Right atrium auricular region (tissue), 2 donors: Measurements from ENCODE around the gene NF1. TPM values are rescaled to one million over a fixed set of nuclear protein-coding genes. Genes with fewer than 3 reads are reported as not detected.

Source experiments
- DNase-seq: peaks from one replicate; pipeline ENCODE4 v3.0.0-alpha.2; 2019; ENCODE audit warnings: low spot score
- H3K27ac ChIP-seq, 2 donors: fragments of 200-600 bp; sonication (generic); 1 replicate in 1 of 2; 2 replicates in 1 of 2; pipeline ENCODE4 v1.5.1; 2016 to 2019
- H3K27me3 ChIP-seq, 2 donors: fragments of 200-600 bp; sonication (generic); one replicate each; pipeline versions ENCODE4 v1.5.1 to v1.6.0; 2017 to 2019
- H3K36me3 ChIP-seq: fragments of 200-600 bp; sonication (generic); one replicate; pipeline ENCODE4 v1.5.1; 2016
- H3K4me1 ChIP-seq, 2 donors: fragments of 200-600 bp; sonication (generic); one replicate each; pipeline versions ENCODE4 v1.5.1 to v1.6.0; 2017 to 2019
- H3K4me3 ChIP-seq, 2 donors: fragments of 200-600 bp; sonication (generic); 1 replicate in 1 of 2; 2 replicates in 1 of 2; pipeline ENCODE4 v1.5.1; 2017 to 2019; ENCODE audit warnings: mild to moderate bottlenecking in 1 of 2, moderate library complexity in 1 of 2
- H3K9me3 ChIP-seq, 2 donors: fragments of 200-600 bp; sonication (generic); one replicate each; pipeline ENCODE4 v1.5.1; 2019
- total RNA-seq, 2 donors: library from RNA; depleted of rRNA; stranded (reverse); fragments of >200 nt; gene quantifications; one replicate each; pipeline ENCODE4 v1.1.0, GENCODE V29; 2016
- TF ChIP-seq, protein P1 (sequence below), 2 donors: fragments of 200-600 bp; sonication (generic); IDR thresholded peaks; one replicate each; pipeline ENCODE4 v1.5.1; 2019; ENCODE audit warnings: antibody characterized with exemption in 2 of 2

Gene NF1
- total RNA-seq, 2 donors from 2014 or later, result 47.5 to 51.4 TPM

GRCh38 chr17:31400481-31400950, 305.7 kb downstream of the NF1 start:
- no peaks in the 10 kb centered on the region for H3K36me3 ChIP-seq
- H3K4me3 ChIP-seq, result no peak overlapping the region
- H3K27ac ChIP-seq, result no peak overlapping the region
- TF ChIP-seq, protein P1, sequence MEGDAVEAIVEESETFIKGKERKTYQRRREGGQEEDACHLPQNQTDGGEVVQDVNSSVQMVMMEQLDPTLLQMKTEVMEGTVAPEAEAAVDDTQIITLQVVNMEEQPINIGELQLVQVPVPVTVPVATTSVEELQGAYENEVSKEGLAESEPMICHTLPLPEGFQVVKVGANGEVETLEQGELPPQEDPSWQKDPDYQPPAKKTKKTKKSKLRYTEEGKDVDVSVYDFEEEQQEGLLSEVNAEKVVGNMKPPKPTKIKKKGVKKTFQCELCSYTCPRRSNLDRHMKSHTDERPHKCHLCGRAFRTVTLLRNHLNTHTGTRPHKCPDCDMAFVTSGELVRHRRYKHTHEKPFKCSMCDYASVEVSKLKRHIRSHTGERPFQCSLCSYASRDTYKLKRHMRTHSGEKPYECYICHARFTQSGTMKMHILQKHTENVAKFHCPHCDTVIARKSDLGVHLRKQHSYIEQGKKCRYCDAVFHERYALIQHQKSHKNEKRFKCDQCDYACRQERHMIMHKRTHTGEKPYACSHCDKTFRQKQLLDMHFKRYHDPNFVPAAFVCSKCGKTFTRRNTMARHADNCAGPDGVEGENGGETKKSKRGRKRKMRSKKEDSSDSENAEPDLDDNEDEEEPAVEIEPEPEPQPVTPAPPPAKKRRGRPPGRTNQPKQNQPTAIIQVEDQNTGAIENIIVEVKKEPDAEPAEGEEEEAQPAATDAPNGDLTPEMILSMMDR (IDR thresholded peaks at IDR 0.05), result no peak
- H3K4me1 ChIP-seq, result no peaks in the 10 kb centered on the region
- DNase-seq, result no peak
- H3K27me3 ChIP-seq, result no peaks in the 10 kb centered on the region
- H3K9me3 ChIP-seq, result no peaks in the 10 kb centered on the region

- Histone ChIP-seq H3K9me3 (no peaks in the 10 kb centered on the region), H3K27me3 (no peaks in the 10 kb centered on the region), H3K4me3 (no peak overlapping the region), H3K4me1 (no peaks in the 10 kb centered on the region), H3K36me3 (no peaks in the 10 kb centered on the region), H3K27ac (no peak overlapping the region)
- TF ChIP-seq, protein P1 (IDR thresholded peaks at IDR 0.05), result no peak
- no peak for DNase-seq
Observed at GRCh38 chr17:31401456-31402254, 306.9 kb downstream of the NF1 start.

- H3K9me3 ChIP-seq, result no peaks in the 10 kb centered on the region
- no peaks in the 10 kb centered on the region for H3K27me3 ChIP-seq
- no peak overlapping the region for H3K27ac ChIP-seq
- no peak for DNase-seq
- no peak overlapping the region for H3K4me3 ChIP-seq
- H3K36me3 ChIP-seq, result no peaks in the 10 kb centered on the region
- TF ChIP-seq, protein P1 (IDR thresholded peaks at IDR 0.05), result no peak
- H3K4me1 ChIP-seq, result no peaks in the 10 kb centered on the region
Observed at GRCh38 chr17:31404028-31404949, 309.5 kb downstream of the NF1 start.

DNA sequence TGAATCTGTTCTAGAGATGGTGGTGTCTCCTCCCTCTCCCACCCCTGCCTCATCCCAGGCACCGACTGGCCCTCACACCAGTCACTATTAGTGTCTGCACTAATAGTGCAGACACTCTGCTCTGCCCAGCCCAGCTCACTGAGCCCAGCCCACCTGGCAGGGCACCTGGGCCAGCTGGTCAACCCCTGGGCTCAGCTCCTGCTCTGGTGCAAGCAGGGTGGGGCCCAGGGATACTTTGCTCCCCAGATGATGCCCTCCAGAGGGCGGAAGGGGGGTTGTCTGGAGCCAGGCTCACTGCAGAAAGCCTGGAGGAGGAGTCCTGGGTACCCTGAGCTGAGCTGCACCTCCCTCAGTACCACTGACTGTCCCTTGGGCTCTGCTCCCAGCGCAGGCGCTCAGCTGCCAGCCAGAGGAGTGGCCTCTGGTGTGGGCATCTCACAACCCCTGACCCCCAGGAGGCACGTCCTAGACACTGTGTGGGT, 311.2 kb downstream of the NF1 start:
- no peaks in the 10 kb centered on the region for H3K4me1 ChIP-seq
- TF ChIP-seq, protein P1 (IDR thresholded peaks at IDR 0.05), result no peak
- H3K36me3 ChIP-seq, result no peaks in the 10 kb centered on the region
- H3K27ac ChIP-seq, result no peak overlapping the region
- H3K4me3 ChIP-seq, result no peak overlapping the region
- DNase-seq, result no peak
- H3K27me3 ChIP-seq, result no peaks in the 10 kb centered on the region
- H3K9me3 ChIP-seq, result no peaks in the 10 kb centered on the region

- TF ChIP-seq, protein P1 (IDR thresholded peaks at IDR 0.05), result no peak
- Histone ChIP-seq H3K27ac (no peak overlapping the region), H3K9me3 (no peaks in the 10 kb centered on the region), H3K36me3 (no peaks in the 10 kb centered on the region), H3K27me3 (no peaks in the 10 kb centered on the region), H3K4me1 (peaks cover 0 to 2% of the 10 kb centered on the region in 2 donors), H3K4me3 (no peak overlapping the region)
- no peak for DNase-seq
Observed at GRCh38 chr17:31408586-31408985, 313.8 kb downstream of the NF1 start.
